ENCODE data around the gene NCAM1.

The NCAM1 gene

DNA sequence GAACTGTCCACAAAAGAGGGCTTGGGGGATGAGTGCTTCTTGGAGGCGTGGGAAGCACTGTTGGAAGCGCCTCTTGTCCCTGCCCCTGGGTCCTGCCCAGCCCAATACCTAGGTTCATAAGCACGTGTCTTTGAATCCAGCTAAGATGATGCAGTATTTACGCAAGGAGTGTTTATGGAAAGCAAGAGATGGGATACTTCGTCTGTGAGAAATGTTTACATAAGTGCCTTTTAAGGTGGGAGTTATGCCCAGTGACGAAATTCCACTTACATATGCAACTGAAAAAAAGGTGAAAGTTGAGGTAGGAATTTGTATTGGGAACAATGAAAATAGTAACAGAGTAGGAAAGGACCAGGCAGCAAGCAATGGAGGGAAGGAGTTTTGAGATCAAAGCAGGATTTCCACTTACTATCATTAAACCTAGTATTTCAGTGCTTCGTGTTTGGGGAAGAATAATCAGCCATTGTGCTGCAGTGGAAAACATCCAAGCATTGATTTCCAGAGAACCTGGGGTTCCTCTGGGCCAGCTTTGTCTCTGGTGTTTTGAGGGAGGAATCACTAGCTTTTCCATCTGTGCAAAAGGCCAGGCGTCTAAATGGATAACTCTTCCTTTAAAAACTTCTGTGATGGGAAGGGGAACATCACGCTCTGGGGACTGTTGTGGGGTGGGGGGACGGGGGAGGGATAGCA, 237.9 kb downstream of the NCAM1 start:
- TF ChIP-seq, protein P1, sequence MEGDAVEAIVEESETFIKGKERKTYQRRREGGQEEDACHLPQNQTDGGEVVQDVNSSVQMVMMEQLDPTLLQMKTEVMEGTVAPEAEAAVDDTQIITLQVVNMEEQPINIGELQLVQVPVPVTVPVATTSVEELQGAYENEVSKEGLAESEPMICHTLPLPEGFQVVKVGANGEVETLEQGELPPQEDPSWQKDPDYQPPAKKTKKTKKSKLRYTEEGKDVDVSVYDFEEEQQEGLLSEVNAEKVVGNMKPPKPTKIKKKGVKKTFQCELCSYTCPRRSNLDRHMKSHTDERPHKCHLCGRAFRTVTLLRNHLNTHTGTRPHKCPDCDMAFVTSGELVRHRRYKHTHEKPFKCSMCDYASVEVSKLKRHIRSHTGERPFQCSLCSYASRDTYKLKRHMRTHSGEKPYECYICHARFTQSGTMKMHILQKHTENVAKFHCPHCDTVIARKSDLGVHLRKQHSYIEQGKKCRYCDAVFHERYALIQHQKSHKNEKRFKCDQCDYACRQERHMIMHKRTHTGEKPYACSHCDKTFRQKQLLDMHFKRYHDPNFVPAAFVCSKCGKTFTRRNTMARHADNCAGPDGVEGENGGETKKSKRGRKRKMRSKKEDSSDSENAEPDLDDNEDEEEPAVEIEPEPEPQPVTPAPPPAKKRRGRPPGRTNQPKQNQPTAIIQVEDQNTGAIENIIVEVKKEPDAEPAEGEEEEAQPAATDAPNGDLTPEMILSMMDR (IDR thresholded peaks at IDR 0.05; ENCODE audit: low read depth, low read length) = no peak
- H3K4me3 ChIP-seq (ENCODE audit: low read depth, low read length) = no peak overlapping the region

DNA sequence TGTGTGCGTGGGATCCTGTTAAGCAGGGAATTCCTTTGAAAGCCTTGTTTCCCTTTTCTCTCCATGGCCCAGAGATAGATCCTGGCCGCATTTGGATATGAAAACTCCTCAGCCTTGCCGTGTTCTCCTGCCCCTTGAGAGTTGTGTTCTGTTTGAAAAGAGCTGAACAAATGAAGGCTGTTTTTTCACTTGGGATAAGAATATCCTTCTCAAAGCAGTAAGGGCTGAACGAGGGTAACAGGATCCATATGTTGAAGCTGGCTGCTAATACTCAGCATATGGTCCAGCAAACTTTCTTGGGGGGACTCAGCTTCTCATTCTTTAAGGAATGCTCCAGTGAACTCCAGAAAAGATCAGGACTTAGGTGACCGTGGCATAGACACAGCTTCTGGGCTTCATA, 238.6 kb downstream of the NCAM1 start:
- TF ChIP-seq, protein P1 (IDR thresholded peaks at IDR 0.05; ENCODE audit: low read depth, low read length) = no peak
- no peak overlapping the region for H3K4me3 ChIP-seq (ENCODE audit: low read depth, low read length)

DNA sequence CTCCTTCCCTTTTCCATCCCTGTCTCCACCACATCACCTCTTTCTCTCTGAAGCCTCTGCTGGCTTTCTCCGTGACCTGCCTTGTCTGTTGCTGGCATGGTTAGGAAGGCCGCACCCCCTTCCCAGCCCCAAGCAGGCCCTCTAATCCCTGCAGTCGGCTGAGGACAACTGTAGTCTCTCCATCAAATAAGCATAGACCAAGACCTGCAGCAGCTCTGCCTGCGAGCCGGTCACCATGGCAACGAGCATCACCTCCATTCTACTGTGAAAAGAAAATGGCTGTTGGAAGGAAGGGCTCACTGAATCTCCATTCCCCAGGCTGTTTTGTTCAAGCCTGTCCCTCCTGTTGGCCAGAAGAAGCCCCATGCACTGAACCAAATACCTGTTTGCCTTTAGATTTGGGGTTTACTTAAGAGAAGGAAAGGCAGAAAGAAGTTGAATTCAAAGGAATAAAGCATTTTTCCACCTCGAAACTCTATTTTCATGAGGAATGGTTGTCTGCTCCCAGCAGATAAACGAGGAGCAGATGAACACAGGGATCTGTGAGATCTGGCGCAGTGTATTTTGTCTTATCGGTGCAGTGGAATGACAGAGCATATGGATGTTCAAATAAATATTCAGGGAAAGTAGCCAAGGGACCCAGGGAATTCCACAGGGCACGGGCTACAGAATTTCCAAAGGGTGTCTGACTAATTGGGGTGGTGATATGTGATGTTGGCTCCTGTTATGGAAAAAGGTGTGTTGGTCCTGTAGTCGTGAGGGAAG, 240.0 kb downstream of the NCAM1 start:
- no peak overlapping the region for H3K4me3 ChIP-seq (ENCODE audit: low read depth, low read length)
- TF ChIP-seq, protein P1 (IDR thresholded peaks at IDR 0.05; ENCODE audit: low read depth, low read length) = no peak

DNA sequence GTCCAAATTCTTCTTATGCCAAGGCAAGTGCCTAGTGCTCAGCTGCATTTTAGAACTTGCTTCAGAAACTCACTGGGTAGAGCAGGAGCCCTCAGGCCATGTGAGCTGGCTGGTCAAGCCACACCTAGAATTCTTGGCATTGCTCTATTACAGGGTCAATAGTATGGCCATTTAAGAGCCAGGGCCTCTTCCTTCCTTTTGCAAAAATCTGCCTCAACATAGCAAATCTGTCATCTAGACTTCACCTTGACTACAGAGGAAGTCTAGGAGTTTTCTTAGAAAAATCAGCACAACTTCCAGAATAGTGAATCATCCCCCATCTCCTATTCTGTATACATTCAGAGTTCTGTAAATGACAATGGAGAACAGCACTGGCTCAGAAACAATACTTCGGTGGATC, 241.2 kb downstream of the NCAM1 start:
- no peak overlapping the region for H3K4me3 ChIP-seq (ENCODE audit: low read depth, low read length)
- TF ChIP-seq, protein P1 (IDR thresholded peaks at IDR 0.05; ENCODE audit: low read depth, low read length) = no peak

DNA sequence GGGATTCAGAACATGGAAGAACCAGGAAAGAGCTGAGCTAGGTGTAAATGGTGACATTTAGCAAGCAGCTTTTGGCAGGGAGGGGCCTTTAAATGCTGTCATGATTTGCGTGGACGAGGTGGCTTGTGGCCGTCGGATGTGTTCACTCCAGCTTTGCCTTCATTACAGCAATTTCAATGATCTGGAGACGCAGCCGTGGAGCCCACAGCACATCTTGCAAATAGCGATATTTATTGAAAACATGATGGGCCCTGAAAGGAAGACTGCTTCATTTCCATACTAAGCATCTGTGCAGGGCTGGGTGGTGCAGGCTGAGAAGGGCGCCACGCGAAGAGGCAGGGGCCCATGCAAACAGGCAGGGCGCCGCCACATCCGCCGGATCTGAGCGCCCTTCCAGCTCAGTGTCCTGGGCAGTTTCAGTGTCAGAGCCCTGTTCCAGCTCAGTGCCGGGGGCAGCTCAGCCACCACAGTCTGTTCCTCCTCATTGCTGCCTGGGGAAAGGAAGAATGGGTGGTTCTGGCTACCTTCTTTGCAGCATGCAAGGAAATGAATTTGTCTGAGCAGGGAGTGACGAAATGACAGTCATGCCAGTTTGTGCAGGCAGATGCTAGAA, 242.0 kb downstream of the NCAM1 start:
- H3K4me3 ChIP-seq (ENCODE audit: low read depth, low read length) = no peak overlapping the region
- TF ChIP-seq, protein P1 (IDR thresholded peaks at IDR 0.05; ENCODE audit: low read depth, low read length) = no peak

DNA sequence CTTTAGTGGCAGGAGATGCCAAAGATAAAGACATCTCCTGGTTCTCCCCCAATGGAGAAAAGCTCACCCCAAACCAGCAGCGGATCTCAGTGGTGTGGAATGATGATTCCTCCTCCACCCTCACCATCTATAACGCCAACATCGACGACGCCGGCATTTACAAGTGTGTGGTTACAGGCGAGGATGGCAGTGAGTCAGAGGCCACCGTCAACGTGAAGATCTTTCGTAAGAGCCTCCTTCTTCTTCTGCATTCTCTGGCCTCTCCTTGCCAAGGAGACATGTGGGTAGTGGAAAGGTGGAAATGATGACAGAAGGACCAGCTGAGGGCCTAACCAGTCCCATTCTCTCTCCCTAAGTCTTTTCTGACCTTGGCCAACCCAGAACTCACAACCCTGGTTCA, 243.1 kb downstream of the NCAM1 start:
- no peak overlapping the region for H3K4me3 ChIP-seq (ENCODE audit: low read depth, low read length)
- TF ChIP-seq, protein P1 (IDR thresholded peaks at IDR 0.05; ENCODE audit: low read depth, low read length) = no peak

DNA sequence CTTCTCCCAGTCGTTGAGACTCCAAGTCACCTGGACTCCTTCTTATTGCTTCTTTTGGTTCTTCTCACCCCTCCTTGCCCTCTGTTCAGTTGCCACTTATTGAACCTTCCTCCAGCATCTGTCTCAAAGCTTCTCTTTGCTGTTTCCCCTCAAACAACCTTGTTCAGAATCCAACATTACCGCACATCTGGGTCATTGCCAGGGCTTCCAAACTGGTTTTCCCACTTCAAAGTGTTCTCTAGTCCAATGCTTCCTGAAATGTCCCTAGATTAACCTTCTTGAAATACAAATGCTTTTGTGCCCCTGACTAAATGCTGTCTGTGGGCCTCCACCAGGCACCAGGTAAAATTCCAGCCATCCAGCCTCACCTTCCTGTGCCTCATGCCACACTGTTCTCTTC, 252.3 kb downstream of the NCAM1 start:
- TF ChIP-seq, protein P1 (IDR thresholded peaks at IDR 0.05; ENCODE audit: low read depth, low read length) = no peak
- H3K4me3 ChIP-seq (ENCODE audit: low read depth, low read length) = no peak overlapping the region

Measured in WI38 (cell line).